ENCODE measurements around the gene CLIC3.

GRCh38 chr9:136952321-136952850, 44.0 kb downstream of the CLIC3 start:
- TF ChIP-seq CTCF (IDR thresholded peaks at IDR 0.05): no peak
- TF ChIP-seq POLR2A (IDR thresholded peaks at IDR 0.05): no peak

Data from Peyer's patch (tissue), 4 donors.